H1 (cell line): ENCODE measurements around the gene ALLC. TPM values are rescaled to one million over a fixed set of nuclear protein-coding genes. Genes with fewer than 3 reads are reported as not detected.

ENCODE experiments used
- CTCF ChIA-PET: fragments of 300-600 bp; sonication (Branson Sonifier 250); formaldehyde crosslinking; loops from one replicate; lab custom pipeline; 2021; ENCODE audit not compliant: partially characterized antibody; lab: Charles Lee
- POLR2A ChIA-PET: fragments of 300-600 bp; sonication (Branson Sonifier 250); formaldehyde crosslinking; loops from one replicate; lab custom pipeline; 2021; ENCODE audit warnings: inconsistent platforms; ENCODE audit not compliant: partially characterized antibody; lab: Charles Lee
- DNase-seq, 2 experiments: peaks; one replicate each; pipeline versions ENCODE4 v3.0.0 to v3.0.0-alpha.2; 2010 to 2022; ENCODE audit warnings: low spot score in 2 of 2, low read depth in 1 of 2, mixed read lengths in 1 of 2
- FAIRE-seq: peaks from 2 replicates; lab custom pipeline; 2011; peaks lifted over from hg19 to GRCh38; lab: Jason Lieb, UNC
- H2AFZ ChIP-seq: 2 replicates; pipeline ENCODE4 v1.8.1; 2012; ENCODE audit warnings: low read length, inconsistent platforms
- H2AK5ac ChIP-seq: 2 replicates; pipeline ENCODE4 v1.6.1; 2013; ENCODE audit warnings: low read depth, low read length
- H2BK120ac ChIP-seq: replicated peaks from 2 replicates; pipeline ENCODE3; 2013; ENCODE audit warnings: low read depth, low read length, inconsistent platforms
- H2BK12ac ChIP-seq: 2 replicates; pipeline ENCODE4 v1.6.1; 2013; ENCODE audit warnings: low read depth, low read length
- H2BK15ac ChIP-seq: 2 replicates; pipeline ENCODE4 v1.6.1; 2013; ENCODE audit warnings: low read length
- H2BK20ac ChIP-seq: 2 replicates; pipeline ENCODE4 v1.6.1; 2013; ENCODE audit warnings: low read length
- H2BK5ac ChIP-seq: 2 replicates; pipeline ENCODE4 v1.6.1; 2013; ENCODE audit warnings: low read depth, low read length
- H3K14ac ChIP-seq: 2 replicates; pipeline ENCODE4 v1.6.1; 2013; ENCODE audit warnings: inconsistent platforms; ENCODE audit not compliant: insufficient read length
- H3K18ac ChIP-seq: 2 replicates; pipeline ENCODE4 v1.6.1; 2013; ENCODE audit warnings: low read length; ENCODE audit errors: extremely low read depth
- H3K23ac ChIP-seq: 2 replicates; pipeline ENCODE4 v1.6.1; 2013; ENCODE audit warnings: inconsistent platforms; ENCODE audit not compliant: insufficient read length
- H3K23me2 ChIP-seq: 2 replicates; pipeline ENCODE4 v1.6.1; 2013; ENCODE audit warnings: low read depth, low read length
- H3K27ac ChIP-seq: 2 replicates; pipeline ENCODE4 v1.6.1; 2011; ENCODE audit warnings: low read depth, low read length, inconsistent platforms
- H3K27me3 ChIP-seq, 4 experiments: replicated peaks in 1 of 4; 1 replicate in 1 of 4; 2 replicates in 3 of 4; pipeline versions ENCODE4 v1.6.1 to v1.8.1; 2011 to 2013; ENCODE audit warnings: low read length in 3 of 4, mild to moderate bottlenecking in 3 of 4, inconsistent platforms in 2 of 4, mixed read lengths in 2 of 4, moderate library complexity in 1 of 4; ENCODE audit not compliant: control insufficient read depth in 3 of 4, insufficient read depth in 3 of 4; ENCODE audit errors: extremely low read depth in 1 of 4
- H3K36me3 ChIP-seq, 4 experiments: 2 replicates each; pipeline versions ENCODE4 v1.6.1 to v1.8.1; 2011 to 2013; ENCODE audit warnings: mild to moderate bottlenecking in 4 of 4, low read length in 3 of 4, moderate library complexity in 2 of 4, control low read depth in 1 of 4, inconsistent platforms in 1 of 4; ENCODE audit not compliant: insufficient read depth in 4 of 4, control insufficient read depth in 2 of 4
- H3K4ac ChIP-seq: replicated peaks from 2 replicates; pipeline ENCODE3; 2013; ENCODE audit warnings: low read length, low read depth, mixed read lengths, inconsistent platforms; ENCODE audit not compliant: insufficient read length
- H3K4me1 ChIP-seq, 4 experiments: replicated peaks in 1 of 4; 1 replicate in 1 of 4; 2 replicates in 3 of 4; pipeline versions ENCODE4 v1.6.1 to v1.8.1; 2011 to 2013; ENCODE audit warnings: low read length in 3 of 4, inconsistent platforms in 2 of 4, mixed read lengths in 1 of 4; ENCODE audit not compliant: insufficient read depth in 4 of 4, control insufficient read depth in 3 of 4
- H3K4me2 ChIP-seq, 2 experiments: 2 replicates each; pipeline versions ENCODE4 v1.6.1 to v1.8.1; 2011 to 2013; ENCODE audit warnings: low read depth in 2 of 2, low read length in 2 of 2, control low read depth in 1 of 2, inconsistent platforms in 1 of 2, mild to moderate bottlenecking in 1 of 2; ENCODE audit not compliant: insufficient read depth in 1 of 2
- H3K4me3 ChIP-seq, 4 experiments: fragments of 200-600, 300-600 bp in 1 of 4; sonication (generic), shearing (Covaris generic), sonication (Bioruptor Twin) in 1 of 4; 2 replicates each; pipeline versions ENCODE4 v1.5.1 to v1.8.1; 2011 to 2016; ENCODE audit warnings: low read length in 4 of 4, low read depth in 3 of 4, control low read depth in 2 of 4, inconsistent platforms in 2 of 4, mild to moderate bottlenecking in 2 of 4, mixed read lengths in 1 of 4, moderate library complexity in 1 of 4; ENCODE audit not compliant: insufficient read depth in 2 of 4; ENCODE audit errors: extremely low read depth in 1 of 4
- H3K56ac ChIP-seq: replicated peaks from 2 replicates; pipeline ENCODE3; 2013; ENCODE audit warnings: low read depth, mild to moderate bottlenecking, mixed read lengths, low read length, inconsistent platforms; ENCODE audit not compliant: insufficient read length
- H3K79me1 ChIP-seq: 2 replicates; pipeline ENCODE4 v1.6.1; 2013; ENCODE audit warnings: low read depth, low read length, control low read depth
- H3K79me2 ChIP-seq, 2 experiments: 2 replicates each; pipeline versions ENCODE4 v1.6.1 to v1.8.1; 2012 to 2013; ENCODE audit warnings: low read length in 2 of 2, mild to moderate bottlenecking in 2 of 2, inconsistent platforms in 1 of 2; ENCODE audit not compliant: insufficient read depth in 2 of 2, control insufficient read depth in 1 of 2
- H3K9ac ChIP-seq, 4 experiments: replicated peaks in 1 of 4; 1 replicate in 1 of 4; 2 replicates in 3 of 4; pipeline versions ENCODE4 v1.6.1 to v1.8.1; 2011 to 2013; ENCODE audit warnings: low read depth in 3 of 4, low read length in 3 of 4, control low read depth in 2 of 4, mild to moderate bottlenecking in 2 of 4, moderate library complexity in 2 of 4, inconsistent platforms in 1 of 4; ENCODE audit errors: extremely low read depth in 1 of 4
- H3K9me3 ChIP-seq, 2 experiments: 2 replicates each; pipeline versions ENCODE4 v1.6.1 to v1.8.1; 2012 to 2013; ENCODE audit warnings: mild to moderate bottlenecking in 2 of 2, moderate library complexity in 2 of 2, control low read depth in 1 of 2, inconsistent platforms in 1 of 2, low read depth in 1 of 2, low read length in 1 of 2, mixed read lengths in 1 of 2; ENCODE audit not compliant: insufficient read depth in 2 of 2
- H4K20me1 ChIP-seq, 2 experiments: replicated peaks in 1 of 2; 2 replicates each; pipeline versions ENCODE3 to v1.8.1; 2011 to 2013; ENCODE audit warnings: inconsistent platforms in 2 of 2, low read length in 2 of 2, mild to moderate bottlenecking in 1 of 2; ENCODE audit not compliant: insufficient read depth in 2 of 2, control insufficient read depth in 1 of 2
- H4K5ac ChIP-seq: 2 replicates; pipeline ENCODE4 v1.6.1; 2013; ENCODE audit warnings: low read length, low read depth, mixed read lengths, inconsistent platforms; ENCODE audit not compliant: insufficient read length
- H4K8ac ChIP-seq: 2 replicates; pipeline ENCODE4 v1.8.0; 2013; ENCODE audit warnings: mild to moderate bottlenecking, moderate library complexity, low read length, inconsistent platforms; ENCODE audit not compliant: insufficient read depth; ENCODE audit errors: extremely low read depth
- H4K91ac ChIP-seq: replicated peaks from 2 replicates; pipeline ENCODE3; 2013; ENCODE audit warnings: low read length, mixed read lengths, inconsistent platforms; ENCODE audit not compliant: insufficient read length
- CBX8 ChIP-seq: fragments of 300-800, 300-1000 bp; sonication (generic); IDR thresholded peaks from 2 replicates; pipeline ENCODE4 v1.7.1; 2016; ENCODE audit warnings: low read depth, low read length, borderline replicate concordance
- CHD2 ChIP-seq: IDR thresholded peaks from 2 replicates; pipeline ENCODE4 v1.6.1; 2012; ENCODE audit warnings: low read length, improper control_type of control experiment
- EP300 ChIP-seq, 2 experiments: IDR thresholded peaks; 1 replicate in 1 of 2; 2 replicates in 1 of 2; pipeline ENCODE4 v1.6.1; 2011 to 2012; ENCODE audit warnings: low read depth in 2 of 2, low read length in 2 of 2, mild to moderate bottlenecking in 2 of 2, borderline replicate concordance in 1 of 2, inconsistent platforms in 1 of 2, moderate library complexity in 1 of 2
- FOSL1 ChIP-seq: IDR thresholded peaks from 2 replicates; pipeline ENCODE4 v1.6.1; 2011; ENCODE audit warnings: mild to moderate bottlenecking, low read depth, low read length, moderate library complexity; ENCODE audit not compliant: insufficient read depth
- GABPA ChIP-seq: IDR thresholded peaks from 2 replicates; pipeline ENCODE4 v1.6.1; 2011; ENCODE audit warnings: mild to moderate bottlenecking, low read length, moderate library complexity, borderline replicate concordance; ENCODE audit not compliant: insufficient read depth
- HDAC6 ChIP-seq: IDR thresholded peaks from one replicate; pipeline ENCODE4 v1.7.1; 2012; ENCODE audit warnings: low read depth, mild to moderate bottlenecking, inconsistent platforms, low read length, moderate library complexity
- PHF8 ChIP-seq: fragments of 200-600 bp; sonication (generic); conservative IDR thresholded peaks from 2 replicates; pipeline ENCODE4 v1.7.1; 2012; ENCODE audit warnings: low read depth, mild to moderate bottlenecking, inconsistent platforms, low read length, moderate library complexity
- POLR2AphosphoS5 ChIP-seq: IDR thresholded peaks from 2 replicates; pipeline ENCODE4 v1.6.1; 2011; ENCODE audit warnings: low read depth, low read length
- RBBP5 ChIP-seq: IDR thresholded peaks from 2 replicates; pipeline ENCODE4 v1.7.1; 2012; ENCODE audit warnings: low read depth, mild to moderate bottlenecking, inconsistent platforms, low read length, moderate library complexity, borderline replicate concordance
- SAP30 ChIP-seq: fragments of 300-600 bp; sonication (generic); IDR thresholded peaks from 2 replicates; pipeline ENCODE4 v1.7.1; 2012; ENCODE audit warnings: low read length, moderate library complexity, mild to moderate bottlenecking, inconsistent platforms; ENCODE audit not compliant: insufficient read depth, insufficient replicate concordance
- SP2 ChIP-seq: IDR thresholded peaks from 2 replicates; pipeline ENCODE4 v1.6.1; 2012; ENCODE audit warnings: mild to moderate bottlenecking, low read length, inconsistent platforms
- TAF7 ChIP-seq: optimal IDR thresholded peaks from 2 replicates; pipeline ENCODE3; 2011; ENCODE audit warnings: low read depth, mild to moderate bottlenecking, inconsistent platforms, low read length, moderate library complexity, borderline replicate concordance
- WGBS, 2 experiments: shearing (Covaris generic) in 1 of 2; methylation state at CpG; one replicate each; pipeline versions ENCODE4 v1.1.6 to v1.1.7; 2013 to 2015; ENCODE audit warnings: low lambda C conversion rate in 2 of 2, mixed read lengths in 2 of 2, inconsistent platforms in 1 of 2, low coverage in 1 of 2, missing lambda C conversion rate in 1 of 2; ENCODE audit not compliant: insufficient replicate concordance in 2 of 2, insufficient coverage in 1 of 2, insufficient read length in 1 of 2; ENCODE audit errors: extremely low coverage in 1 of 2, missing lambda C conversion rate in 1 of 2; 5-methylcytosine and 5-hydroxymethylcytosine counted together
- polyA plus RNA-seq, 7 experiments: library from polyadenylated mRNA; depleted of rRNA in 3 of 7; stranded (reverse) in 5 of 7; unstranded in 2 of 7; fragments of >200 nt in 5 of 7; fragments of 200-250 nt in 2 of 7; gene quantifications; 1 replicate in 5 of 7; 2 replicates in 1 of 7; 4 replicates in 1 of 7; pipeline versions ENCODE4 v1.2.1 to v1.2.3, GENCODE V29; 2011 to 2013; ENCODE audit warnings: missing spikeins in 2 of 7, mixed read lengths in 2 of 7
- total RNA-seq: library from RNA; stranded (reverse); fragmentation: NEBNext Ultra II Directional; extraction: Animal tissue kit (Norgen Biotek cat#: 25700); gene quantifications from 2 replicates; pipeline ENCODE4 v1.2.1, GENCODE V29; 2021

ALLC gene
- total and polyA plus RNA-seq, 2 of the 8 experiments (the other 6 are each of a cell fraction or from before 2014, with no cell fraction given) = not detected

- Histone ChIP-seq H3K79me2 (no peaks in the 10 kb centered on the region), H3K27me3 (no peaks in the 10 kb centered on the region; a peak in 1 of 7 replicates), H3K27ac (no peak overlapping the region), H4K91ac (no peak overlapping the region), H3K4ac (no peak overlapping the region), H4K20me1 (peaks cover 0 to 1% of the 10 kb centered on the region in 2 experiments), H2BK12ac (no peak overlapping the region), H2BK5ac (no peak overlapping the region; the same call in 1 of the 2 replicates), H2BK20ac (no peak overlapping the region), H3K56ac (no peak overlapping the region), H3K4me2 (no peak overlapping the region), H2BK120ac (no peak overlapping the region), H2AFZ (no peak overlapping the region), H4K8ac (no peak overlapping the region; the same call in 1 of the 2 replicates), H3K36me3 (no peaks in the 10 kb centered on the region), H3K4me1 (no peaks in the 10 kb centered on the region; a peak in 2 of 7 replicates), H4K5ac (no peak overlapping the region), H3K4me3 (no peak overlapping the region), H3K9me3 (peaks cover 0 to 3% of the 10 kb centered on the region in 2 experiments; a peak in 1 of 4 replicates), H3K23me2 (no peaks in the 10 kb centered on the region), H3K23ac (no peak overlapping the region), H3K9ac (no peak overlapping the region), H2AK5ac (peak overlapping the region; percentile 33), H3K18ac (no peak overlapping the region), H2BK15ac (no peak overlapping the region), H3K14ac (no peak overlapping the region), H3K79me1 (no peaks in the 10 kb centered on the region)
- FAIRE-seq = no peak
- POLR2A ChIA-PET = no interaction called here
- peak in 1 of 2 experiments; percentile 33 for DNase-seq
- WGBS, 2 experiments = 92% methylated on average over 25 of the region's 25 CpGs; no CpG with 5 or more reads in 1 of the 2 experiments
- CTCF ChIA-PET = interaction anchor here (0.8 to 1.2 kb wide), 2 partner anchors 11 to 13 kb away, joined by 3 read pairs; no protein-coding TSS in a partner anchor
- no peak for TF ChIP-seq CBX8
- no peak for TF ChIP-seq GABPA
- no peak for TF ChIP-seq CHD2
- no peak for TF ChIP-seq RBBP5
- TF ChIP-seq HDAC6 = no peak
- TF ChIP-seq SP2 = no peak
- TF ChIP-seq POLR2AphosphoS5 = no peak
- no peak for TF ChIP-seq TAF7
- no peak for TF ChIP-seq SAP30
- no peak for TF ChIP-seq FOSL1
- no peak for TF ChIP-seq PHF8
- no peak for TF ChIP-seq EP300 (IDR thresholded peaks at IDR 0.05; ENCODE audit: borderline replicate concordance in 1 of 2, low read depth in 2 of 2, low read length in 2 of 2)
Measured at GRCh38 chr2:3626812-3627499, 31.0 kb upstream of the ALLC start.
